ENCODE measurements around the gene IKZF4.
"Not testable (repeated sequence)": the region's sequence is repeated elsewhere in the genome, so short reads cannot be mapped to it uniquely, and the experiment has no call there.

Gene IKZF4

GRCh38 chr12:56020423-56021184 is at the start of gene IKZF4:
Gene IKZF4 (plus strand): TSS chr12:56021043. CDS start chr12:56021494, 451 bp downstream.
- DNase-seq (ENCODE audit: low read depth) = peak; percentile 51

- DNase-seq (ENCODE audit: low read depth) = peak; percentile 46
Observed at GRCh38 chr12:55972042-55972441, 48.8 kb upstream of the IKZF4 start.

GRCh38 chr12:55972456-55972855 is 48.4 kb upstream of the IKZF4 start:
- DNase-seq (ENCODE audit: low read depth) = no peak

- DNase-seq (ENCODE audit: low read depth) = no peak
Observed at GRCh38 chr12:55972911-55973598, 47.8 kb upstream of the IKZF4 start.

GRCh38 chr12:55973599-55974307 is 47.1 kb upstream of the IKZF4 start, which contains the start of gene RAB5B:
Gene RAB5B (plus strand): TSS chr12:55974078. CDS start chr12:55986961, 12,883 bp downstream.
- DNase-seq (ENCODE audit: low read depth) = peak; percentile 100

GRCh38 chr12:55974308-55974730 is 46.5 kb upstream of the IKZF4 start:
- no peak for DNase-seq (ENCODE audit: low read depth)

GRCh38 chr12:55978393-55978792 is 42.5 kb upstream of the IKZF4 start:
- DNase-seq (ENCODE audit: low read depth) = no peak

GRCh38 chr12:55979069-55979468 is 41.8 kb upstream of the IKZF4 start:
- DNase-seq (ENCODE audit: low read depth) = no peak

GRCh38 chr12:55981882-55982281 is 39.0 kb upstream of the IKZF4 start:
- not testable (repeated sequence) for DNase-seq (ENCODE audit: low read depth)

GRCh38 chr12:55982319-55982936 is 38.4 kb upstream of the IKZF4 start:
- no peak for DNase-seq (ENCODE audit: low read depth)

- no peak for DNase-seq (ENCODE audit: low read depth)
Observed at GRCh38 chr12:55983232-55983842, 37.5 kb upstream of the IKZF4 start.

GRCh38 chr12:55984861-55985260 is 36.0 kb upstream of the IKZF4 start:
- DNase-seq (ENCODE audit: low read depth) = no peak

- DNase-seq (ENCODE audit: low read depth) = no peak
Observed at GRCh38 chr12:55985341-55985740, 35.5 kb upstream of the IKZF4 start.

- DNase-seq (ENCODE audit: low read depth) = not testable (repeated sequence)
Observed at GRCh38 chr12:55985976-55986375, 34.9 kb upstream of the IKZF4 start.

- DNase-seq (ENCODE audit: low read depth) = no peak
Observed at GRCh38 chr12:55991110-55991509, 29.7 kb upstream of the IKZF4 start.

GRCh38 chr12:55993230-55993853 is 27.5 kb upstream of the IKZF4 start:
- DNase-seq (ENCODE audit: low read depth) = no peak

- DNase-seq (ENCODE audit: low read depth) = no peak
Observed at GRCh38 chr12:55995366-55995765, 25.5 kb upstream of the IKZF4 start.

GRCh38 chr12:55996201-55996714 is 24.6 kb upstream of the IKZF4 start:
- peak; percentile 51 for DNase-seq (ENCODE audit: low read depth)

GRCh38 chr12:55996715-55997534 is 23.9 kb upstream of the IKZF4 start, which contains the start of gene SUOX:
Gene SUOX (plus strand): TSS chr12:55997276. CDS start chr12:56002222, 4,946 bp downstream.
- DNase-seq (ENCODE audit: low read depth) = peak; percentile 96

GRCh38 chr12:55997535-55997859 is 23.3 kb upstream of the IKZF4 start:
- DNase-seq (ENCODE audit: low read depth) = no peak

Measured in fibroblast of the conjunctiva (primary cell).